Activated B cell treated with CpG ODN at 0.5 μM for 24 hours (primary cell): Measurements from ENCODE around the gene SLC6A19. TPM values are rescaled to one million over a fixed set of nuclear protein-coding genes. Genes with fewer than 3 reads are reported as not detected.

Experiments
- ATAC-seq: fragments of 200-7000 bp; cut with Tn5 transposase; one replicate; pipeline ENCODE4 v1.10.0; 2021; ENCODE audit warnings: low read depth, mild to moderate bottlenecking, moderate library complexity
- CTCF ChIA-PET: fragments of 350-600 bp; sonication (Branson Sonifier 250); formaldehyde crosslinking; loops from one replicate; lab custom pipeline; 2021; ENCODE audit warnings: antibody characterized with exemption; lab: Charles Lee
- POLR2A ChIA-PET: fragments of 350-600 bp; sonication (Branson Sonifier 250); formaldehyde crosslinking; loops from one replicate; lab custom pipeline; 2021; ENCODE audit warnings: antibody characterized with exemption; lab: Charles Lee
- DNase-seq: peaks from one replicate; pipeline ENCODE4 v3.0.0; 2022
- H3K27ac Mint-ChIP-seq: one replicate; pipeline ENCODE4 v1.8.0; 2020; ENCODE audit warnings: mixed read lengths
- H3K27me3 Mint-ChIP-seq: one replicate; pipeline ENCODE4 v1.8.0; 2021; ENCODE audit warnings: mixed read lengths
- H3K36me3 Mint-ChIP-seq: one replicate; pipeline ENCODE4 v1.8.0; 2021; ENCODE audit warnings: low read depth, mixed read lengths
- H3K4me1 Mint-ChIP-seq: one replicate; pipeline ENCODE4 v1.8.0; 2021; ENCODE audit warnings: mixed read lengths
- H3K4me3 Mint-ChIP-seq: one replicate; pipeline ENCODE4 v1.8.0; 2020; ENCODE audit warnings: mild to moderate bottlenecking, mixed read lengths
- H3K9me3 Mint-ChIP-seq: one replicate; pipeline ENCODE4 v1.8.0; 2020; ENCODE audit warnings: mixed read lengths
- intact Hi-C: fragments of 100-400 bp; cut with micrococcal nuclease; formaldehyde crosslinking; loops from one replicate; pipeline ENCODE4 v1.15.1; 2024
- total RNA-seq: library from RNA; stranded (reverse); gene quantifications from 2 replicates; pipeline ENCODE4 v1.2.3, GENCODE V29; 2022
- TF ChIP-seq, protein P1 (sequence below): fragments of 200-600 bp; IDR thresholded peaks from one replicate; pipeline ENCODE4 v1.8.0; 2022; ENCODE audit warnings: antibody characterized with exemption, mild to moderate bottlenecking

SLC6A19 gene
- total RNA-seq, 1 donor from 2014 or later, result not detected

DNA sequence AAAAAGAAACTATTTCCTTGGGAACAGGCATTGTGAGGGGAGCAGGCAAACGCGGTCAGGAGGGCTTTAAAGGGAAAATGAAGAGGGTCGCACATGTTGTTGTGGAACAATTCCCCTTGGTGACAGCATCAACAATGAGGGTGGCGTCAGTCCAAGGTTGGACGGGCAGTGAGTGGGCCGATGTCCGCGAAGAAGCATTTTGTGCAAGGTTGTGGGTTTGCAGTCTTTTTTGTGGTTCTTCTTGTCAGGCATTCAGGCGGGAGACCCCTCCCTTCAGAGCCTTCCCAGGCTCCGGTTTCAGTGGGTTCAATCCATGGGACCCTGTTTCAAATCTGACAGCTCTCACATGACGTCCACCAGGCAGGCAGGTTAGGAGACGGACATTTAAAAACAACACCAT lies 11.1 kb upstream of the SLC6A19 start:
- Mint-ChIP-seq H3K4me1 (peaks cover 3% of the 10 kb centered on the region), H3K27ac (no peak overlapping the region), H3K9me3 (no peaks in the 10 kb centered on the region), H3K27me3 (peaks cover 23% of the 10 kb centered on the region), H3K36me3 (no peaks in the 10 kb centered on the region), H3K4me3 (no peak overlapping the region)
- ChIA-PET CTCF (interaction anchor here (1.0 kb wide), 1 partner anchor 455 kb away, joined by 3 read pairs; no protein-coding TSS in a partner anchor), POLR2A (interaction anchor here (0.7 kb wide), 1 partner anchor 924 kb away, joined by 3 read pairs; no protein-coding TSS in a partner anchor)
- DNase-seq, result no peak
- TF ChIP-seq, protein P1, sequence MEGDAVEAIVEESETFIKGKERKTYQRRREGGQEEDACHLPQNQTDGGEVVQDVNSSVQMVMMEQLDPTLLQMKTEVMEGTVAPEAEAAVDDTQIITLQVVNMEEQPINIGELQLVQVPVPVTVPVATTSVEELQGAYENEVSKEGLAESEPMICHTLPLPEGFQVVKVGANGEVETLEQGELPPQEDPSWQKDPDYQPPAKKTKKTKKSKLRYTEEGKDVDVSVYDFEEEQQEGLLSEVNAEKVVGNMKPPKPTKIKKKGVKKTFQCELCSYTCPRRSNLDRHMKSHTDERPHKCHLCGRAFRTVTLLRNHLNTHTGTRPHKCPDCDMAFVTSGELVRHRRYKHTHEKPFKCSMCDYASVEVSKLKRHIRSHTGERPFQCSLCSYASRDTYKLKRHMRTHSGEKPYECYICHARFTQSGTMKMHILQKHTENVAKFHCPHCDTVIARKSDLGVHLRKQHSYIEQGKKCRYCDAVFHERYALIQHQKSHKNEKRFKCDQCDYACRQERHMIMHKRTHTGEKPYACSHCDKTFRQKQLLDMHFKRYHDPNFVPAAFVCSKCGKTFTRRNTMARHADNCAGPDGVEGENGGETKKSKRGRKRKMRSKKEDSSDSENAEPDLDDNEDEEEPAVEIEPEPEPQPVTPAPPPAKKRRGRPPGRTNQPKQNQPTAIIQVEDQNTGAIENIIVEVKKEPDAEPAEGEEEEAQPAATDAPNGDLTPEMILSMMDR, result no peak
- ATAC-seq, result no peak
- intact Hi-C loops, result no loop called here

DNA sequence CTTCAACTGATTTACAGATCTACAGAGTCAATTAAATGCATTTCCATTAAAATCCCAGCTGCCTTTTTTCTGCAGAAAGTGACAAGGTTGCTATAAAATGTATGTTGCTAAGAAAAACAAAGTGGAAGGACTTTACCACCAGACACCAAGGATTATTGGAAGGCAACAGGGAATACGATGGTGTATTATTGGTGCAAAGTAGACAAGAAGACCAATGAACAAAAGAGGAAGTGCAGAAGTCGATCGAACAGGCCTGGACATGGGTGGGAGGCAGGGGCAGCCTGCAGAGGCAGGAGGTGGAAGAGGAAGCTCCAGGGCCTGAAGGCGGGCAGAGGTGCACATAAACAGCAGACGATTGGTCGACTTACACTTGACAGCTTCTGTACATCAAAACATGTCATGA lies 10.6 kb upstream of the SLC6A19 start:
- no peak overlapping the region for H3K4me3 Mint-ChIP-seq
- H3K9me3 Mint-ChIP-seq, result no peaks in the 10 kb centered on the region
- DNase-seq, result no peak
- no peak overlapping the region for H3K27ac Mint-ChIP-seq
- H3K4me1 Mint-ChIP-seq, result peaks cover 3% of the 10 kb centered on the region
- H3K27me3 Mint-ChIP-seq, result peaks cover 23% of the 10 kb centered on the region
- no peaks in the 10 kb centered on the region for H3K36me3 Mint-ChIP-seq
- ChIA-PET CTCF (no interaction called here), POLR2A (no interaction called here)
- intact Hi-C loops, result no loop called here
- TF ChIP-seq, protein P1, result no peak
- no peak for ATAC-seq

DNA sequence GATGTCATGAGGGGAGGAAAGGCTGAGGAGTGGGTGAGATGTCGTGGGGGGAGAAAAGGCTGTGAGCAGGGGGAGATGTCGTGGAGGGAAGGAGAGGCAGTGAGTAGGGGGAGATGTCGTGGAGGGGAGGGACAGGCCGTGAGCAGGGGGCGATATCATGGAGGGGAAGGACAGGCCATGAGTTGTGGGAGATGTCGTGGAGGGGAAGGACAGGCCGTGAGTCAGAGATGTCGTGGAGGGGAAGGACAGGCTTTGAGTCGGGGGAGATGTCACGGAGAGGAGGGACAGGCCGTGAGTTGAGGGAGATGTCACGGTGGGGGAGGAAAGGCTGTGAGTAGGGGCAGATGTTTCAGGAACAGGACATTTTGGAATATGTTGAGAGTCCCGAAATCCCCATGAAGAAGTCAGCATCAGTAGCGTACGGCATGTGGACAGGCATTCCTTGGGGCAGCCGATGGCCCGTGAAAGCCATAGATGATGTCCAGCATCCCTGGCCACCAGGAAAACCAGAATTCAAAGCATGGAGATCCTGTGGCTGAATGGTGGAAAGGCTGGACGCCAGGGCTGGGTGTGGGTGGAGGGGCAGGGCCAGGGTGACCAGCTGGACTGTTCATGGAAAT lies 8.3 kb upstream of the SLC6A19 start:
- ChIA-PET CTCF (no interaction called here), POLR2A (no interaction called here)
- TF ChIP-seq, protein P1, result no peak
- Mint-ChIP-seq H3K27ac (no peak overlapping the region), H3K36me3 (no peaks in the 10 kb centered on the region), H3K9me3 (no peaks in the 10 kb centered on the region), H3K4me3 (no peak overlapping the region), H3K4me1 (peaks cover 3% of the 10 kb centered on the region), H3K27me3 (peaks cover 20% of the 10 kb centered on the region)
- intact Hi-C loops, result no loop called here
- no peak for DNase-seq
- ATAC-seq, result no peak

DNA sequence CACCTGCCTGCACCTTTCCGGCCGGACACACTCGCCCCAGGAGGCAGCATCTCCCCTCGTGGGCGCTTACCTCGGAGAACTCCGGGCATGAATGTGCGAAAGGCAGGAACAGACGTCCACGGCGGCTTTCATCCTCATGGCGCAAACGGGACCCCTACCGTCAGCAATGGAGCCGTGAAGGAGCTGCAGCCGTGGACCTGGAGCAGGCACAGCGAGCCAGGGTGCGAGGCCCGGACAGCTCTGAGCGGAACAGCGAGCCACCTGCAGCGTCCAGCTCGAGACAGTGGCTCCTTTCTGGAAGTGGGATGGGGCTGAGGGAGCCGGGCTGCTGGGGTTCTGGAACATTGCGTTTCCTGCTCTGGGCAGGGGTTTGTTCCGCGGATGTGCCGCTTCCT lies 7.8 kb upstream of the SLC6A19 start:
- ChIA-PET POLR2A (no interaction called here), CTCF (no interaction called here)
- no peak overlapping the region for H3K4me3 Mint-ChIP-seq
- H3K27ac Mint-ChIP-seq, result no peak overlapping the region
- intact Hi-C loops, result no loop called here
- peaks cover 17% of the 10 kb centered on the region for H3K27me3 Mint-ChIP-seq
- ATAC-seq (no peak), DNase-seq (no peak)
- TF ChIP-seq, protein P1, result no peak
- peaks cover 3% of the 10 kb centered on the region for H3K4me1 Mint-ChIP-seq
- H3K9me3 Mint-ChIP-seq, result no peaks in the 10 kb centered on the region
- no peaks in the 10 kb centered on the region for H3K36me3 Mint-ChIP-seq

DNA sequence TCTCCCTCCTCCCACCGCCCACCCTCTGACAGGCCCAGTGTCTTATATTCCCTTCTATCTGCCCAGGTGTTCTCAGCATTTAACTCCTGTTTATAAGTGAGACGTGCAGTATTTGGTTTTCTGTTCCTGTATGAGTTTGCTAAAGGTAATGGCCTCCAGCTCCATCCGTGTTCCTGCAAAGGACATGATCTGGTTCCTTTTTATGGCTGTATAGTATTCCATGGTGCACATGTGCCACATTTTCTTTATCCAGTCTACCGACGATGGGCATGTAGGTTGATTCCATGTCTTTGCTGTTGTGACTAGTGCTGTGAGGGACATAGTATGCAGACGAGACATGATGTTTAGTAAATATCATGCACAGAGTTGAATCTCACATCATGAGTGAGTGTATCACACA lies 7.0 kb upstream of the SLC6A19 start:
- intact Hi-C loops, result no loop called here
- H3K27me3 Mint-ChIP-seq, result peaks cover 12% of the 10 kb centered on the region
- H3K27ac Mint-ChIP-seq, result no peak overlapping the region
- no peaks in the 10 kb centered on the region for H3K36me3 Mint-ChIP-seq
- POLR2A ChIA-PET, result no interaction called here
- DNase-seq, result no peak
- no peaks in the 10 kb centered on the region for H3K9me3 Mint-ChIP-seq
- no peak for ATAC-seq
- H3K4me1 Mint-ChIP-seq, result peaks cover 3% of the 10 kb centered on the region
- H3K4me3 Mint-ChIP-seq, result no peak overlapping the region
- TF ChIP-seq, protein P1, result no peak
- CTCF ChIA-PET, result no interaction called here
